Adrenal gland (tissue), 12 donors: ENCODE data around the gene KCNH1. TPM values are rescaled to one million over a fixed set of nuclear protein-coding genes. Genes with fewer than 3 reads are reported as not detected.

Source experiments
- DNase-seq, 7 donors: peaks; one replicate each; pipeline ENCODE4 v3.0.0-alpha.2; 2019 to 2020
- H3K27ac ChIP-seq, 5 donors: fragments of 200-600 bp; sonication (generic) in 4 of 5; 1 replicate in 3 of 5; 2 replicates in 2 of 5; pipeline versions ENCODE4 v1.5.1 to v1.8.0; 2016 to 2020; ENCODE audit warnings: mild to moderate bottlenecking in 1 of 5
- H3K27me3 ChIP-seq: fragments of 200-600 bp; 2 replicates; pipeline ENCODE4 v1.8.0; 2021
- H3K36me3 ChIP-seq, 2 donors: fragments of 200-600 bp; replicated peaks in 1 of 2; 1 replicate in 1 of 2; 2 replicates in 1 of 2; pipeline versions ENCODE4 v1.5.1 to v1.8.0; 2018 to 2022
- H3K4me1 ChIP-seq, 2 donors: fragments of 200-600 bp; replicated peaks in 1 of 2; 1 replicate in 1 of 2; 2 replicates in 1 of 2; pipeline versions ENCODE4 v1.5.1 to v1.8.0; 2018 to 2021
- H3K4me3 ChIP-seq, 4 donors: fragments of 200-600 bp; sonication (generic) in 3 of 4; one replicate each; pipeline ENCODE4 v1.5.1; 2016 to 2018
- H3K9me3 ChIP-seq, 3 donors: fragments of 200-600 bp; sonication (generic) in 1 of 3; replicated peaks in 1 of 3; 1 replicate in 2 of 3; 2 replicates in 1 of 3; pipeline versions ENCODE4 v1.5.1 to v1.8.0; 2016 to 2021
- POLR2A ChIP-seq, 2 donors: fragments of 450-650 bp; IDR thresholded peaks; one replicate each; pipeline ENCODE4 v1.6.1; 2017; ENCODE audit warnings: antibody characterized with exemption in 2 of 2, mild to moderate bottlenecking in 2 of 2, moderate library complexity in 1 of 2
- WGBS, 4 donors: extraction: QIAGEN DNeasy Blood & Tissue Kit in 2 of 4; methylation state at CpG; one replicate each; pipeline versions ENCODE4 v1.1.5 to v1.1.7; 2013 to 2017; 5-methylcytosine and 5-hydroxymethylcytosine counted together
- intact Hi-C, 2 donors: fragments of 100-400 bp; cut with DNase I; formaldehyde crosslinking; loops; one replicate each; pipeline versions ENCODE4 v1.14.1 to v1.15.0; 2022 to 2023
- polyA plus RNA-seq, 3 donors: library from polyadenylated mRNA; stranded (reverse); fragments of 200-250 nt in 2 of 3; fragments of 350-450 nt in 1 of 3; fragmentation: Illumina TruSeq in 1 of 3; extraction: RNeasy Lipid Tissue Mini Kit (QIAGEN cat#74804) in 1 of 3; gene quantifications; one replicate each; pipeline ENCODE4 v1.2.3, GENCODE V29; 2013 to 2014
- total RNA-seq, 9 donors: library from RNA; depleted of rRNA in 4 of 9; stranded (reverse); fragments of >200 nt in 4 of 9; fragments of 120-200 nt in 1 of 9; fragmentation: NEBNext Ultra II Directional in 1 of 9; extraction: Animal tissue kit (Norgen Biotek cat#: 25700) in 1 of 9; gene quantifications; one replicate each; pipeline versions ENCODE4 v1.1.0 to v1.2.4, GENCODE V29; 2013 to 2023
- TF ChIP-seq, protein P1 (sequence below), 6 experiments: fragments of 450-650 bp in 4 of 6; fragments of 200-600 bp in 2 of 6; sonication (generic) in 1 of 6; IDR thresholded peaks; 1 replicate in 5 of 6; 2 replicates in 1 of 6; pipeline versions ENCODE4 v1.5.1 to v1.8.0; 2016 to 2021; ENCODE audit warnings: antibody characterized with exemption in 6 of 6, mild to moderate bottlenecking in 2 of 6, moderate library complexity in 1 of 6
- donor health status: healthy with polysubstance abuse.
- donor health status: Bipolar disorder and iron deficiency.
- donor health status: DM: yes; HTN: yes; CAD: no.
- donor health status: DM: no; HTN: no; CAD: no.
- donor health status: DM: no; HTN: no; CAD: no.
- donor health status: DM: yes; HTN: yes; CAD: no.

The KCNH1 gene
- total and polyA plus RNA-seq, 12 donors: 0.15 to 2.2 (median 0.73) TPM; not detected in 4

DNA sequence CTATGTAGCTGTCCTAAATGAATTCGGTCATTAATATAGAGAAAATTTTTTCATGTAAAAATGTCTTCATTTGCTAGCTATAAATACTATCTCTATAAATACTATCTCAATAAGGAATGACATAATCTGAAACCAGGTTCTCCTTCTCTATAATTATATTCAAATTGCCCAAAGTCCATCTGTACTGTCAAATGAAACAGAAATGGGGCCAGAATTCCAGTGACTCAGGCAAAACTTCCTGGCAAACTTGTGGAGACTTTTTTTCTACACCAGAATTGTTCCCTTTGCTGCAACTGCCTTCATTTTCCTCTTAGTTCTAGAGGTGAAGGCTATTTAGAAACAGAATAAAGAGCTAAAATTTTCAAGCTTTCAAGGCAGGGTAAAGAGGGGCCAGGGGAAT, 152.5 kb downstream of the KCNH1 start:
- 86 to 97% (median 93%) methylated on average over 1 of the region's 1 CpG for WGBS, 4 donors
- Histone ChIP-seq H3K4me3 (no peak overlapping the region), H3K36me3 (no peaks in the 10 kb centered on the region), H3K27ac (no peak overlapping the region), H3K9me3 (peaks cover 0 to 4% (median 0%) of the 10 kb centered on the region in 3 donors), H3K27me3 (no peaks in the 10 kb centered on the region), H3K4me1 (no peaks in the 10 kb centered on the region)
- no peak for TF ChIP-seq POLR2A (IDR thresholded peaks at IDR 0.05)
- TF ChIP-seq, protein P1, sequence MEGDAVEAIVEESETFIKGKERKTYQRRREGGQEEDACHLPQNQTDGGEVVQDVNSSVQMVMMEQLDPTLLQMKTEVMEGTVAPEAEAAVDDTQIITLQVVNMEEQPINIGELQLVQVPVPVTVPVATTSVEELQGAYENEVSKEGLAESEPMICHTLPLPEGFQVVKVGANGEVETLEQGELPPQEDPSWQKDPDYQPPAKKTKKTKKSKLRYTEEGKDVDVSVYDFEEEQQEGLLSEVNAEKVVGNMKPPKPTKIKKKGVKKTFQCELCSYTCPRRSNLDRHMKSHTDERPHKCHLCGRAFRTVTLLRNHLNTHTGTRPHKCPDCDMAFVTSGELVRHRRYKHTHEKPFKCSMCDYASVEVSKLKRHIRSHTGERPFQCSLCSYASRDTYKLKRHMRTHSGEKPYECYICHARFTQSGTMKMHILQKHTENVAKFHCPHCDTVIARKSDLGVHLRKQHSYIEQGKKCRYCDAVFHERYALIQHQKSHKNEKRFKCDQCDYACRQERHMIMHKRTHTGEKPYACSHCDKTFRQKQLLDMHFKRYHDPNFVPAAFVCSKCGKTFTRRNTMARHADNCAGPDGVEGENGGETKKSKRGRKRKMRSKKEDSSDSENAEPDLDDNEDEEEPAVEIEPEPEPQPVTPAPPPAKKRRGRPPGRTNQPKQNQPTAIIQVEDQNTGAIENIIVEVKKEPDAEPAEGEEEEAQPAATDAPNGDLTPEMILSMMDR (IDR thresholded peaks at IDR 0.05): no peak
- no peak for DNase-seq
- intact Hi-C loops: no loop called here

DNA sequence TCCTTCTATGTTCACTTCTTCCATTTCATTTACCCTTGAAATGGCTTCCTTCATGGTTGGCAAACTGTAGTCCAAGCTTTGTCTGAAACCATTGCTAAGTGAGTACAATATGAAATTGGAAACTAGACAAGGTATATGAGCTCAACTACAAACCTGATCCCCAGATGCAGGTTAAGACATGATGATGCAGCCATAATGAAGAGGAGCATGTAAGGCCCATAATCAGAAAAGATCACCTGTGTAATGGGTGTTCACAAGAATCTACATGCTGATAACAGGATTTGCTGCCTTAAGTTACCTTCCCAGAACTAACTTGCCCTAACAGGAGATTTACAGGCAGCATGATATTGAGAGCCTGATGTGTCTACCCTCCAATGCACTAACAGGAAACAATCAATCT, 153.9 kb downstream of the KCNH1 start:
- intact Hi-C loops: no loop called here
- Histone ChIP-seq H3K9me3 (peaks cover 0 to 4% (median 0%) of the 10 kb centered on the region in 3 donors), H3K27me3 (no peaks in the 10 kb centered on the region), H3K27ac (no peak overlapping the region), H3K36me3 (no peaks in the 10 kb centered on the region), H3K4me3 (no peak overlapping the region), H3K4me1 (no peaks in the 10 kb centered on the region)
- TF ChIP-seq, protein P1 (IDR thresholded peaks at IDR 0.05): no peak
- TF ChIP-seq POLR2A (IDR thresholded peaks at IDR 0.05): no peak
- DNase-seq: no peak

DNA sequence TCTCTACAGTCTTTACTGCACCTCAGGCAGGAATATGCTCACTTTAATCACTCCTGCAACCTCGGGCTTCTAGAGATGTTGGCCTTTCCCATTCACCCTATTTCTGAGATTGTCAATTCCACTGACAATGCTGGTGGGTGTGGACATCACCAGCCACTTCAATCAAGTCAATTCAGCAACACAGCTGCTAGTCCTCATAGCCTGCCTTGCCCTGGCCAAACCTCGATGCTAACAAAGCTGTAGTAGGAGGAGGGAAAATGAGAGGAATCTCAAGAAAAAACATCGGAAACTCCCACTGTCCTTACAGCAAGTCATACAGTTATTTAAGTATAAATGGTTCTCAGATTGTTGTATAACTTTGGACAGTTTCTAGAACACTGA, 155.0 kb downstream of the KCNH1 start:
- intact Hi-C loops: no loop called here
- Histone ChIP-seq H3K27me3 (no peaks in the 10 kb centered on the region), H3K4me3 (no peak overlapping the region), H3K27ac (no peak overlapping the region), H3K36me3 (no peaks in the 10 kb centered on the region), H3K9me3 (peaks cover 0 to 4% (median 0%) of the 10 kb centered on the region in 3 donors), H3K4me1 (no peaks in the 10 kb centered on the region)
- 47 to 65% (median 59%) methylated on average over 3 of the region's 3 CpGs for WGBS, 4 donors
- no peak for DNase-seq
- no peak for TF ChIP-seq POLR2A (IDR thresholded peaks at IDR 0.05)
- TF ChIP-seq, protein P1 (IDR thresholded peaks at IDR 0.05): no peak

DNA sequence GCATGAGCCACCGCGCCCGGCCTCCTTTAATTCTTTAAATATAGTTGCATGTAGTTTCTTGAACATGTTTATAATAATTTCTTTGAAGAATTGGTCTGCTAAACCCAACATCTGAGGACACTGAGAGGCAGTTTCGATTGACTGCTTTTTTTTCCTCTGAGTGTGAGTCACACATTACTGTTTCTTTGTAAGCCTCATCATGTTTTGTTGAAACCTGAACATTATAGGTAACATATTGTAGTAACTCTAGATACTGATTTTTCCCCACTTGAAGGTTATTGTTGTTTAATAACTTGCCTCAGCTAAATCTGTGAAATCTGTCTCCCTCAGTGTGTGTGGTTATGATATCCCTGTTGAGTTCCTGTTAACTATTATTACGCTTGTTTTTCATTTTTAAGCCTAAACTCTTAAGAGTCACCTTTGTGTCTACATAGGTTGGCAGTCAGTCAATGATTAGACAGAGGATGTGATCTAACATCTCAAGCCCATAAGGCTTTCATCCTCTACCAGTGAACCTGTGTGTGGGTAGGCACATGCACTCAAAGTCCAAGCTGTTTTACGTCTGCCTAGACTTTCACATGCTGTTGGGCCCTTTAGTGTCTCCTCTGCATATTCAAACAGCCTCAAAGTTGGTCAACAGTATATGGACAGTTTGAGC, 155.5 kb downstream of the KCNH1 start:
- H3K36me3 ChIP-seq: no peaks in the 10 kb centered on the region
- 73 to 81% (median 76%) methylated on average over 6 of the region's 6 CpGs for WGBS, 4 donors
- TF ChIP-seq, protein P1 (IDR thresholded peaks at IDR 0.05): no peak
- TF ChIP-seq POLR2A (IDR thresholded peaks at IDR 0.05): no peak
- peaks cover 0 to 4% (median 0%) of the 10 kb centered on the region in 3 donors for H3K9me3 ChIP-seq
- H3K4me3 ChIP-seq: no peak overlapping the region
- no peak overlapping the region for H3K27ac ChIP-seq
- no peaks in the 10 kb centered on the region for H3K4me1 ChIP-seq
- intact Hi-C loops: no loop called here
- DNase-seq: no peak
- H3K27me3 ChIP-seq: no peaks in the 10 kb centered on the region
